IMR-90 (cell line): Measurements from ENCODE around the gene PLCL1. TPM values are rescaled to one million over a fixed set of nuclear protein-coding genes. Genes with fewer than 3 reads are reported as not detected.

Experiments
- ATAC-seq: fragments of 200-7000 bp; cut with Tn5 transposase; 2 replicates; pipeline ENCODE4 v1.9.1; 2020; ENCODE audit warnings: low read depth, mild to moderate bottlenecking, moderate library complexity
- BruUV-seq: library from RNA; stranded (reverse); fragments of 400-500 nt; replicated peaks from 2 replicates; lab custom pipeline; 2021; lab: Mats Ljungman, UMichigan
- CTCF ChIA-PET: fragments of 300-600 bp; formaldehyde crosslinking; extraction: SDS; loops from one replicate; lab custom pipeline; 2021; ENCODE audit warnings: antibody characterized with exemption; lab: Yijun Ruan, JAX
- POLR2A ChIA-PET: fragments of 300-600 bp; sonication (Branson Sonifier 250); formaldehyde crosslinking; loops from one replicate; lab custom pipeline; 2022; ENCODE audit warnings: antibody characterized with exemption; ENCODE audit not compliant: unreplicated experiment; lab: Charles Lee
- DNase-seq: peaks from one replicate; pipeline ENCODE4 v3.0.0; 2013
- H2AFZ ChIP-seq: replicated peaks from 2 replicates; pipeline ENCODE3; 2013; ENCODE audit warnings: low read length, mild to moderate bottlenecking; ENCODE audit not compliant: poor library complexity
- H2AK5ac ChIP-seq: 2 replicates; pipeline ENCODE4 v1.6.1; 2013; ENCODE audit warnings: low read depth, low read length, inconsistent platforms
- H2AK9ac ChIP-seq: replicated peaks from 2 replicates; pipeline ENCODE3; 2013; ENCODE audit warnings: mild to moderate bottlenecking, low read depth, low read length, moderate library complexity; ENCODE audit not compliant: poor library complexity
- H2BK120ac ChIP-seq: 2 replicates; pipeline ENCODE4 v1.6.1; 2013; ENCODE audit warnings: low read depth, low read length, inconsistent platforms
- H2BK15ac ChIP-seq: 3 replicates; pipeline ENCODE4 v1.6.1; 2013; ENCODE audit warnings: low read depth, low read length, inconsistent platforms
- H2BK20ac ChIP-seq: 2 replicates; pipeline ENCODE4 v1.6.1; 2013; ENCODE audit warnings: low read depth, mild to moderate bottlenecking, inconsistent platforms, low read length, moderate library complexity
- H2BK5ac ChIP-seq: 2 replicates; pipeline ENCODE4 v1.6.1; 2013; ENCODE audit warnings: mild to moderate bottlenecking, low read depth, low read length, inconsistent platforms; ENCODE audit not compliant: poor library complexity, severe bottlenecking
- H3K14ac ChIP-seq: replicated peaks from 2 replicates; pipeline ENCODE4 v1.6.1; 2013; ENCODE audit warnings: low read depth, low read length, inconsistent platforms
- H3K18ac ChIP-seq: 2 replicates; pipeline ENCODE4 v1.6.1; 2013; ENCODE audit warnings: low read depth, low read length, control low read depth
- H3K23ac ChIP-seq: 2 replicates; pipeline ENCODE4 v1.6.1; 2013; ENCODE audit warnings: low read depth, low read length, inconsistent platforms
- H3K27ac ChIP-seq: 2 replicates; pipeline ENCODE4 v1.5.1; 2013; ENCODE audit warnings: mild to moderate bottlenecking, control low read depth, low read length; ENCODE audit not compliant: insufficient read depth
- H3K27me3 ChIP-seq: 2 replicates; pipeline ENCODE4 v1.6.1; 2013; ENCODE audit warnings: low read length; ENCODE audit not compliant: control insufficient read depth, insufficient read depth
- H3K36me3 ChIP-seq: 2 replicates; pipeline ENCODE4 v1.6.1; 2013; ENCODE audit warnings: low read length, mixed read lengths; ENCODE audit not compliant: control insufficient read depth, insufficient read depth
- H3K4ac ChIP-seq: 2 replicates; pipeline ENCODE4 v1.6.1; 2013; ENCODE audit warnings: low read depth, low read length, inconsistent platforms
- H3K4me1 ChIP-seq: 2 replicates; pipeline ENCODE4 v1.6.1; 2013; ENCODE audit warnings: low read length, mixed read lengths; ENCODE audit not compliant: control insufficient read depth, insufficient read depth
- H3K4me2 ChIP-seq: 2 replicates; pipeline ENCODE4 v1.6.1; 2013; ENCODE audit warnings: low read depth, mild to moderate bottlenecking, control low read depth, low read length, moderate library complexity
- H3K4me3 ChIP-seq: 2 replicates; pipeline ENCODE4 v1.5.1; 2013; ENCODE audit warnings: low read depth, mild to moderate bottlenecking, control low read depth, low read length, moderate library complexity; ENCODE audit not compliant: insufficient read depth
- H3K56ac ChIP-seq: 2 replicates; pipeline ENCODE4 v1.6.1; 2013; ENCODE audit warnings: low read length, inconsistent platforms; ENCODE audit not compliant: insufficient read depth; ENCODE audit errors: extremely low read depth
- H3K79me1 ChIP-seq, 2 experiments: 2 replicates each; pipeline ENCODE4 v1.6.1; 2013; ENCODE audit warnings: low read length in 2 of 2, inconsistent platforms in 1 of 2, low read depth in 1 of 2
- H3K9ac ChIP-seq: 2 replicates; pipeline ENCODE4 v1.6.1; 2013; ENCODE audit warnings: low read depth, low read length, control low read depth
- H3K9me1 ChIP-seq: 2 replicates; pipeline ENCODE4 v1.6.1; 2013; ENCODE audit warnings: low read length, inconsistent platforms; ENCODE audit not compliant: insufficient read depth
- H3K9me3 ChIP-seq: 2 replicates; pipeline ENCODE4 v1.6.1; 2013; ENCODE audit warnings: low read length; ENCODE audit not compliant: control insufficient read depth, insufficient read depth
- H4K20me1 ChIP-seq: 2 replicates; pipeline ENCODE4 v1.6.1; 2013; ENCODE audit warnings: low read length, inconsistent platforms; ENCODE audit not compliant: insufficient read depth
- H4K5ac ChIP-seq: 2 replicates; pipeline ENCODE4 v1.6.1; 2013; ENCODE audit warnings: mild to moderate bottlenecking, low read depth, low read length, control low read depth
- H4K8ac ChIP-seq, 2 experiments: 2 replicates each; pipeline ENCODE4 v1.6.1; 2013; ENCODE audit warnings: low read depth in 2 of 2, low read length in 2 of 2, control low read depth in 1 of 2, inconsistent platforms in 1 of 2
- H4K91ac ChIP-seq: 2 replicates; pipeline ENCODE4 v1.6.1; 2013; ENCODE audit warnings: low read depth, low read length, inconsistent platforms; ENCODE audit not compliant: insufficient read depth
- MXI1 ChIP-seq: IDR thresholded peaks from 2 replicates; pipeline ENCODE4 v1.6.1; 2012; ENCODE audit warnings: low read depth, mild to moderate bottlenecking, low read length, moderate library complexity, borderline replicate concordance
- RAD21 ChIP-seq: IDR thresholded peaks from 2 replicates; pipeline ENCODE4 v1.6.1; 2012; ENCODE audit warnings: low read length, improper control_type of control experiment
- USF2 ChIP-seq: fragments of 150-350 bp; IDR thresholded peaks from 2 replicates; pipeline ENCODE4 v1.6.1; 2017; ENCODE audit warnings: mild to moderate bottlenecking, antibody characterized with exemption, low read length, low read depth
- WGBS, 2 experiments: methylation state at CpG; one replicate each; pipeline versions ENCODE4 v1.1.5 to v1.1.7; 2013; ENCODE audit warnings: missing lambda C conversion rate in 2 of 2; ENCODE audit not compliant: insufficient read length in 1 of 2; ENCODE audit errors: extremely low coverage in 2 of 2; 5-methylcytosine and 5-hydroxymethylcytosine counted together
- dilution Hi-C: fragments of 300-500 bp; cut with HindIII; formaldehyde crosslinking; loops from one replicate; pipeline ENCODE4 v1.14.3; 2018; ENCODE audit warnings: low sequenced_read_pairs; ENCODE audit not compliant: unreplicated experiment
- in situ Hi-C: fragments of 300-500 bp; cut with MboI; formaldehyde crosslinking; loops from 3 replicates; pipeline ENCODE4 v1.14.3; 2019; ENCODE audit warnings: low sequenced_read_pairs, inconsistent platforms, mixed read lengths
- intact Hi-C: fragments of 100-400 bp; cut with micrococcal nuclease; formaldehyde crosslinking; loops from 2 replicates; pipeline ENCODE4 v1.10.0; 2022
- polyA plus RNA-seq, 3 experiments: library from polyadenylated mRNA; depleted of rRNA; stranded (reverse); fragments of >200 nt; gene quantifications; 2 replicates each; pipeline ENCODE4 v1.2.3, GENCODE V29; 2012; ENCODE audit warnings: low replicate concordance in 1 of 3
- total RNA-seq: library from RNA; depleted of rRNA; stranded (reverse); fragments of >200 nt; gene quantifications from 2 replicates; pipeline ENCODE4 v1.2.3, GENCODE V29; 2012

Gene PLCL1
- total and polyA plus RNA-seq, 2 of the 4 experiments (the other 2 are of a cell fraction): 0.14 to 0.18 TPM

- no peak overlapping the region for H3K14ac ChIP-seq
- POLR2A ChIA-PET: no interaction called here
- H2BK20ac ChIP-seq: no peak overlapping the region
- dilution Hi-C loops (no loop called here), in situ Hi-C loops (no loop called here), intact Hi-C loops (loop anchor here (1.0 to 5.0 kb wide), 2 partner anchors 47 to 145 kb away; no protein-coding TSS in a partner anchor)
- H3K9me1 ChIP-seq: no peaks in the 10 kb centered on the region
- no peak overlapping the region for H3K23ac ChIP-seq
- no peak overlapping the region for H2BK15ac ChIP-seq
- H3K79me1 ChIP-seq: no peaks in the 10 kb centered on the region
- no peaks in the 10 kb centered on the region for H3K36me3 ChIP-seq
- no peak overlapping the region for H2AK5ac ChIP-seq
- no peak overlapping the region for H4K8ac ChIP-seq
- H3K4me1 ChIP-seq: no peaks in the 10 kb centered on the region
- H3K27ac ChIP-seq: no peak overlapping the region
- H2AK9ac ChIP-seq: no peak overlapping the region
- no peak for TF ChIP-seq MXI1
- no peak for TF ChIP-seq RAD21
- no peak for TF ChIP-seq USF2
- H4K5ac ChIP-seq: no peak overlapping the region
- H3K4me2 ChIP-seq: no peak overlapping the region
- no peak overlapping the region for H4K91ac ChIP-seq
- no peak overlapping the region for H2AFZ ChIP-seq
- no peak overlapping the region for H3K9ac ChIP-seq
- no TSS peak for BruUV-seq
- H3K18ac ChIP-seq: no peak overlapping the region
- no peak for ATAC-seq
- no peak overlapping the region for H3K4ac ChIP-seq
- CTCF ChIA-PET: no interaction called here
- no peaks in the 10 kb centered on the region for H3K27me3 ChIP-seq
- H4K20me1 ChIP-seq: no peaks in the 10 kb centered on the region
- DNase-seq: no peak
- no peak overlapping the region for H3K4me3 ChIP-seq
- H3K9me3 ChIP-seq: no peaks in the 10 kb centered on the region
- no peak overlapping the region for H2BK120ac ChIP-seq
- no CpG with 5 or more reads among the region's 2 CpGs for WGBS, 2 experiments
- no peak overlapping the region for H2BK5ac ChIP-seq
- H3K56ac ChIP-seq: no peak overlapping the region
Observed at GRCh38 chr2:197982565-197982964, 178.2 kb downstream of the PLCL1 start.
